ENCODE measurements around the gene SEPTIN8. TPM values are rescaled to one million over a fixed set of nuclear protein-coding genes. Genes with fewer than 3 reads are reported as not detected.

Gene SEPTIN8
- total RNA-seq, 1 experiment from 2014 or later: 97.4 TPM

- H3K27me3 ChIP-seq (replicated peaks): no peaks in the 10 kb centered on the region
- peak overlapping the region; percentile 23; the same call in 1 of the 2 replicates for H3K27ac ChIP-seq
- no peak overlapping the region for H3K4me3 ChIP-seq
- H3K9me3 ChIP-seq (replicated peaks): no peaks in the 10 kb centered on the region
- H3K36me3 ChIP-seq: peaks cover 5% of the 10 kb centered on the region
- H3K4me1 ChIP-seq (replicated peaks): peaks cover 48% of the 10 kb centered on the region
- peak in 1 of 2 experiments; percentile 74 for DNase-seq (ENCODE audit: low read depth in 1 of 2, low spot score in 2 of 2)
Measured at GRCh38 chr5:132782101-132782500, 5.1 kb upstream of the SEPTIN8 start.

- Histone ChIP-seq H3K9me3 (replicated peaks) (no peaks in the 10 kb centered on the region), H3K4me3 (no peak overlapping the region), H3K27me3 (replicated peaks) (no peaks in the 10 kb centered on the region), H3K4me1 (replicated peaks) (peaks cover 47% of the 10 kb centered on the region), H3K27ac (no peak overlapping the region), H3K36me3 (peaks cover 8% of the 10 kb centered on the region)
- DNase-seq (ENCODE audit: low read depth in 1 of 2, low spot score in 2 of 2): no peak
Measured at GRCh38 chr5:132781029-132781428, 4.0 kb upstream of the SEPTIN8 start.

- no peak for DNase-seq (ENCODE audit: low read depth in 1 of 2, low spot score in 2 of 2)
- Histone ChIP-seq H3K4me1 (replicated peaks) (peaks cover 49% of the 10 kb centered on the region), H3K27me3 (replicated peaks) (no peaks in the 10 kb centered on the region), H3K4me3 (no peak overlapping the region), H3K36me3 (peaks cover 10% of the 10 kb centered on the region), H3K27ac (no peak overlapping the region), H3K9me3 (replicated peaks) (no peaks in the 10 kb centered on the region)
Measured at GRCh38 chr5:132780577-132780976, 3.5 kb upstream of the SEPTIN8 start.

- DNase-seq (ENCODE audit: low read depth in 1 of 2, low spot score in 2 of 2): no peak
- H3K27ac ChIP-seq: no peak overlapping the region
Measured at GRCh38 chr5:132779961-132780360, 2.9 kb upstream of the SEPTIN8 start.

GRCh38 chr5:132778856-132779255, 1.8 kb upstream of the SEPTIN8 start:
- Histone ChIP-seq H3K36me3 (peaks cover 18% of the 10 kb centered on the region), H3K27ac (no peak overlapping the region), H3K4me3 (no peak overlapping the region), H3K27me3 (replicated peaks) (no peaks in the 10 kb centered on the region), H3K4me1 (replicated peaks) (peaks cover 44% of the 10 kb centered on the region), H3K9me3 (replicated peaks) (no peaks in the 10 kb centered on the region)
- no peak for DNase-seq (ENCODE audit: low read depth in 1 of 2, low spot score in 2 of 2)

More at GRCh38 chr5:132779961-132780360, 2.9 kb upstream of the SEPTIN8 start:
- Histone ChIP-seq H3K27me3 (replicated peaks) (no peaks in the 10 kb centered on the region), H3K9me3 (replicated peaks) (no peaks in the 10 kb centered on the region), H3K4me1 (replicated peaks) (peaks cover 44% of the 10 kb centered on the region), H3K36me3 (peaks cover 15% of the 10 kb centered on the region), H3K4me3 (no peak overlapping the region)

- no peak for DNase-seq (ENCODE audit: low read depth in 1 of 2, low spot score in 2 of 2)
- peaks cover 18% of the 10 kb centered on the region for H3K36me3 ChIP-seq
- peaks cover 42% of the 10 kb centered on the region for H3K4me1 ChIP-seq (replicated peaks)
- H3K27me3 ChIP-seq (replicated peaks): no peaks in the 10 kb centered on the region
- H3K27ac ChIP-seq: no peak overlapping the region
- H3K9me3 ChIP-seq (replicated peaks): no peaks in the 10 kb centered on the region
- peak overlapping the region; percentile 82 for H3K4me3 ChIP-seq
Measured at GRCh38 chr5:132778129-132778528, 1.1 kb upstream of the SEPTIN8 start.

- H3K27ac ChIP-seq: peak overlapping the region; percentile 61
- peaks cover 18% of the 10 kb centered on the region for H3K36me3 ChIP-seq
Measured at GRCh38 chr5:132776938-132777208, 166 bp downstream of the SEPTIN8 start.

GRCh38 chr5:132776131-132776937, 705 bp downstream of the SEPTIN8 start:
- peak; percentile 69 to 73 for DNase-seq (ENCODE audit: low read depth in 1 of 2, low spot score in 2 of 2)
- no peaks in the 10 kb centered on the region for H3K27me3 ChIP-seq (replicated peaks)
- H3K4me1 ChIP-seq (replicated peaks): peaks cover 38% of the 10 kb centered on the region
- peak overlapping the region; percentile 61 for H3K27ac ChIP-seq
- H3K9me3 ChIP-seq (replicated peaks): no peaks in the 10 kb centered on the region
- H3K4me3 ChIP-seq: peak overlapping the region; percentile 82
- H3K36me3 ChIP-seq: peaks cover 18% of the 10 kb centered on the region

More at GRCh38 chr5:132776938-132777208, 166 bp downstream of the SEPTIN8 start:
- H3K27me3 ChIP-seq (replicated peaks): no peaks in the 10 kb centered on the region
- DNase-seq (ENCODE audit: low read depth in 1 of 2, low spot score in 2 of 2): no peak
- H3K4me3 ChIP-seq: peak overlapping the region; percentile 82
- H3K9me3 ChIP-seq (replicated peaks): no peaks in the 10 kb centered on the region
- peaks cover 37% of the 10 kb centered on the region for H3K4me1 ChIP-seq (replicated peaks)

- Histone ChIP-seq H3K27ac (no peak overlapping the region), H3K4me3 (peak overlapping the region; percentile 82), H3K4me1 (replicated peaks) (peaks cover 38% of the 10 kb centered on the region), H3K27me3 (replicated peaks) (no peaks in the 10 kb centered on the region), H3K9me3 (replicated peaks) (no peaks in the 10 kb centered on the region), H3K36me3 (peaks cover 18% of the 10 kb centered on the region)
- DNase-seq (ENCODE audit: low read depth in 1 of 2, low spot score in 2 of 2): no peak
Measured at GRCh38 chr5:132775476-132775961, 1.5 kb downstream of the SEPTIN8 start.

- H3K36me3 ChIP-seq: peaks cover 18% of the 10 kb centered on the region
- H3K4me3 ChIP-seq: no peak overlapping the region
- no peak overlapping the region for H3K27ac ChIP-seq
- peaks cover 37% of the 10 kb centered on the region for H3K4me1 ChIP-seq (replicated peaks)
- H3K9me3 ChIP-seq (replicated peaks): no peaks in the 10 kb centered on the region
- H3K27me3 ChIP-seq (replicated peaks): no peaks in the 10 kb centered on the region
- no peak for DNase-seq (ENCODE audit: low read depth in 1 of 2, low spot score in 2 of 2)
Measured at GRCh38 chr5:132774896-132775295, 2.1 kb downstream of the SEPTIN8 start.

GRCh38 chr5:132774406-132774805, 2.6 kb downstream of the SEPTIN8 start:
- no peaks in the 10 kb centered on the region for H3K9me3 ChIP-seq (replicated peaks)
- no peak overlapping the region for H3K4me3 ChIP-seq
- H3K27me3 ChIP-seq (replicated peaks): no peaks in the 10 kb centered on the region
- H3K36me3 ChIP-seq: peaks cover 18% of the 10 kb centered on the region
- DNase-seq (ENCODE audit: low read depth in 1 of 2, low spot score in 2 of 2): no peak
- no peak overlapping the region for H3K27ac ChIP-seq
- peaks cover 34% of the 10 kb centered on the region for H3K4me1 ChIP-seq (replicated peaks)

- no peak overlapping the region for H3K4me3 ChIP-seq
- H3K9me3 ChIP-seq (replicated peaks): no peaks in the 10 kb centered on the region
- H3K4me1 ChIP-seq (replicated peaks): peaks cover 34% of the 10 kb centered on the region
- H3K36me3 ChIP-seq: peaks cover 22% of the 10 kb centered on the region
- no peaks in the 10 kb centered on the region for H3K27me3 ChIP-seq (replicated peaks)
- DNase-seq (ENCODE audit: low read depth in 1 of 2, low spot score in 2 of 2): no peak
- H3K27ac ChIP-seq: no peak overlapping the region
Measured at GRCh38 chr5:132773601-132774355, 3.3 kb downstream of the SEPTIN8 start.

- Histone ChIP-seq H3K36me3 (peaks cover 22% of the 10 kb centered on the region), H3K27me3 (replicated peaks) (no peaks in the 10 kb centered on the region), H3K27ac (no peak overlapping the region), H3K9me3 (replicated peaks) (no peaks in the 10 kb centered on the region), H3K4me3 (no peak overlapping the region), H3K4me1 (replicated peaks) (peaks cover 38% of the 10 kb centered on the region)
- no peak for DNase-seq (ENCODE audit: low read depth in 1 of 2, low spot score in 2 of 2)
Measured at GRCh38 chr5:132773114-132773513, 3.9 kb downstream of the SEPTIN8 start.

Data from SJSA1 (cell line).